ENCODE results near the gene PARP8.

DNA sequence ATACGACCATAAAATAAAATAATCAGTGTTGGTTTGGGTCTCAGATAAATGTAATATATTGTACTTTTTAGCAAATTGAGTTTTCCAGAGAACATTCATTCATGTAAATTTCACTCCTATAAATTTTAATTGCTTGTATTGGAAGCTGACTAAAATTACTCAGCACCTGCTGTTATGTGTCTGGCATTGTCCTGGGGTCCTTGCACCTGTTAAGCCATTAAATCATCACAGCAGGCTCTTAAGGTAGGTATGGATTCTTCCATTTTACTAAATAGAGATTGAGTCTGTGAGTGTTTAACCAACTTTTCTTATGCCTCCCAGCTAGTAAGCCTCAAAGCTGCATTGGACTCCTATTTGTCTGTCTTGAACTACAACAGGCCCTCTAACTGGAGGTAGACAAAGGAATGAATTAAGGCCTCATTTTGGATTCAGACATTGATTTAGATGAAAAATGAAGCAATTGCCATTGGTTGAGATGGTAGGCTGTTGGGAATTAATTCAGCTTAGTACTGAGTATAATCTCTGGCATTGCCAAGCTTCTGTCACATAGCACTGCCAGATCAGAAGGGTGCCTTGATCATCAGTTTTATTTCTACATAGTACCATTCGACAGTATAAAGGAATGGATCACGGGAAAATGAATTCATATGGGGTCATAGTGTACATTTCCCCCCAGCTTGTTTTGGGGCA is 78.9 kb downstream of the PARP8 start:
- TF ChIP-seq, protein P1, sequence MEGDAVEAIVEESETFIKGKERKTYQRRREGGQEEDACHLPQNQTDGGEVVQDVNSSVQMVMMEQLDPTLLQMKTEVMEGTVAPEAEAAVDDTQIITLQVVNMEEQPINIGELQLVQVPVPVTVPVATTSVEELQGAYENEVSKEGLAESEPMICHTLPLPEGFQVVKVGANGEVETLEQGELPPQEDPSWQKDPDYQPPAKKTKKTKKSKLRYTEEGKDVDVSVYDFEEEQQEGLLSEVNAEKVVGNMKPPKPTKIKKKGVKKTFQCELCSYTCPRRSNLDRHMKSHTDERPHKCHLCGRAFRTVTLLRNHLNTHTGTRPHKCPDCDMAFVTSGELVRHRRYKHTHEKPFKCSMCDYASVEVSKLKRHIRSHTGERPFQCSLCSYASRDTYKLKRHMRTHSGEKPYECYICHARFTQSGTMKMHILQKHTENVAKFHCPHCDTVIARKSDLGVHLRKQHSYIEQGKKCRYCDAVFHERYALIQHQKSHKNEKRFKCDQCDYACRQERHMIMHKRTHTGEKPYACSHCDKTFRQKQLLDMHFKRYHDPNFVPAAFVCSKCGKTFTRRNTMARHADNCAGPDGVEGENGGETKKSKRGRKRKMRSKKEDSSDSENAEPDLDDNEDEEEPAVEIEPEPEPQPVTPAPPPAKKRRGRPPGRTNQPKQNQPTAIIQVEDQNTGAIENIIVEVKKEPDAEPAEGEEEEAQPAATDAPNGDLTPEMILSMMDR (IDR thresholded peaks at IDR 0.05): no peak
- no peak for TF ChIP-seq POLR2AphosphoS5 (IDR thresholded peaks at IDR 0.05)
- no peak for TF ChIP-seq POLR2A (IDR thresholded peaks at IDR 0.05)
